ENCODE data around the gene MAN1B1. TPM values are rescaled to one million over a fixed set of nuclear protein-coding genes. Genes with fewer than 3 reads are reported as not detected.

The MAN1B1 gene
- total RNA-seq, 1 experiment from 2014 or later, result 50.9 TPM

- POLR2A ChIA-PET, result no interaction called here
- H3K9me3 ChIP-seq (ENCODE audit: control insufficient read depth in 1 of 2, insufficient read depth in 1 of 2, low read depth in 1 of 2, low read length in 2 of 2), result peaks cover 0 to 21% of the 10 kb centered on the region in 2 experiments; a peak in 1 of 4 replicates
- no peaks in the 10 kb centered on the region for H3K27me3 ChIP-seq (ENCODE audit: insufficient read depth, low read length)
- RAD21 ChIA-PET (ENCODE audit: low non-redundant PET in 1 of 2, low total read pairs in 2 of 2, uncharacterized antibody in 2 of 2, unreplicated experiment in 2 of 2), result no interaction called here
- ATAC-seq (no peak), DNase-seq (ENCODE audit: low read depth, low spot score) (no peak)
- no peak overlapping the region for H3K9ac ChIP-seq (ENCODE audit: low read length)
- intact Hi-C loops (cut with micrococcal nuclease), result no loop called here
- TF ChIP-seq MAX (IDR thresholded peaks at IDR 0.05), result no peak
- no peak for TF ChIP-seq ATF3 (IDR thresholded peaks at IDR 0.05)
- TF ChIP-seq SRF (IDR thresholded peaks at IDR 0.05; ENCODE audit: low read depth), result no peak
- no peak for TF ChIP-seq POLR2AphosphoS5 (IDR thresholded peaks at IDR 0.05; ENCODE audit: low read depth, low read length)
- no peak for TF ChIP-seq CTCF (IDR thresholded peaks at IDR 0.05 in 2 of 3, conservative IDR thresholded peaks at IDR 0.05 in 1 of 3; ENCODE audit: borderline replicate concordance in 1 of 3, insufficient read depth in 1 of 3, low read depth in 2 of 3, low read length in 2 of 3)
- no peak for TF ChIP-seq ZBTB33 (IDR thresholded peaks at IDR 0.05; ENCODE audit: extremely low read depth, insufficient replicate concordance, low read length)
- TF ChIP-seq FOSL1 (IDR thresholded peaks at IDR 0.05; ENCODE audit: low read depth), result no peak
- BruUV-seq (replicated peaks), result no TSS peak
- H3K27ac ChIP-seq (ENCODE audit: low read depth, low read length), result no peak overlapping the region
- no peaks in the 10 kb centered on the region for H4K20me1 ChIP-seq (ENCODE audit: insufficient read depth)
- H2AFZ ChIP-seq (ENCODE audit: low read depth, low read length, poor library complexity, severe bottlenecking), result no peak overlapping the region
- no peak overlapping the region for H3K4me3 ChIP-seq (replicated peaks in 1 of 2; ENCODE audit: low read depth in 1 of 2, low read length in 2 of 2)
- no peaks in the 10 kb centered on the region for H3K9me2 ChIP-seq (ENCODE audit: insufficient read depth)
- peaks cover 8 to 50% of the 10 kb centered on the region in 2 experiments for H3K36me3 ChIP-seq (ENCODE audit: control insufficient read depth in 1 of 2, insufficient read depth in 2 of 2, low read length in 2 of 2)
- CTCF ChIA-PET, result no interaction called here
- no peak overlapping the region for H3K4me2 ChIP-seq (ENCODE audit: low read length)
- H3K79me2 ChIP-seq (ENCODE audit: insufficient read depth, low read length), result no peaks in the 10 kb centered on the region
- H3K4me1 ChIP-seq (ENCODE audit: control insufficient read depth in 1 of 2, insufficient read depth in 2 of 2, low read length in 2 of 2), result no peaks in the 10 kb centered on the region
Observed at GRCh38 chr9:137103206-137103999, 16.6 kb downstream of the MAN1B1 start.

Measured in HCT116 (cell line).